Body of pancreas (tissue), 4 donors: ENCODE results near the gene MMD2. TPM values are rescaled to one million over a fixed set of nuclear protein-coding genes. Genes with fewer than 3 reads are reported as not detected.

Experiments
- ATAC-seq: fragments of 150-250 bp; one replicate; pipeline ENCODE4 v1.9.1; 2016
- DNase-seq, 4 donors: peaks; one replicate each; pipeline ENCODE4 v3.0.0-alpha.2; 2019
- H3K27ac ChIP-seq, 4 donors: fragments of 200-600 bp; sonication (generic); 1 replicate in 3 of 4; 2 replicates in 1 of 4; pipeline versions ENCODE4 v1.5.1 to v1.6.1; 2016 to 2019; ENCODE audit warnings: mild to moderate bottlenecking in 1 of 4, mixed read lengths in 1 of 4, moderate library complexity in 1 of 4
- H3K27me3 ChIP-seq, 2 donors: fragments of 200-600 bp; sonication (generic); one replicate each; pipeline ENCODE4 v1.6.0; 2016; ENCODE audit warnings: mild to moderate bottlenecking in 1 of 2
- H3K36me3 ChIP-seq, 2 donors: fragments of 200-600 bp; sonication (generic); replicated peaks in 1 of 2; 2 replicates each; pipeline ENCODE4 v1.5.1; 2016; ENCODE audit warnings: low read depth in 2 of 2; ENCODE audit not compliant: insufficient read depth in 1 of 2
- H3K4me1 ChIP-seq: fragments of 200-600 bp; sonication (generic); one replicate; pipeline ENCODE4 v1.6.0; 2016
- H3K4me3 ChIP-seq, 2 donors: fragments of 200-600 bp; sonication (generic); 1 replicate in 1 of 2; 2 replicates in 1 of 2; pipeline ENCODE4 v1.5.1; 2016 to 2019
- H3K9me3 ChIP-seq, 3 donors: fragments of 200-600 bp; sonication (generic); 1 replicate in 2 of 3; 2 replicates in 1 of 3; pipeline ENCODE4 v1.5.1; 2016
- CTCF ChIP-seq, 7 experiments: fragments of 450-650 bp in 4 of 7; fragments of 200-600 bp in 3 of 7; sonication (generic) in 3 of 7; IDR thresholded peaks; one replicate each; pipeline ENCODE4 v1.5.1; 2016 to 2019; ENCODE audit warnings: antibody characterized with exemption in 7 of 7
- POLR2A ChIP-seq, 3 donors: fragments of 450-650 bp; IDR thresholded peaks; one replicate each; pipeline ENCODE4 v1.6.1; 2016; ENCODE audit warnings: antibody characterized with exemption in 3 of 3, mild to moderate bottlenecking in 2 of 3
- WGBS, 2 donors: methylation state at CpG; one replicate each; pipeline ENCODE4 v1.1.5; 2017; 5-methylcytosine and 5-hydroxymethylcytosine counted together
- intact Hi-C: fragments of 100-400 bp; cut with DNase I; formaldehyde crosslinking; loops from one replicate; pipeline ENCODE4 v1.15.1; 2023
- total RNA-seq, 2 donors: library from RNA; depleted of rRNA; stranded (reverse); fragments of >200 nt; gene quantifications; one replicate each; pipeline ENCODE4 v1.1.0, GENCODE V29; 2016

The MMD2 gene
- total RNA-seq, 2 donors from 2014 or later: not detected

GRCh38 chr7:4959893-4960292 is 906 bp upstream of the MMD2 start:
- intact Hi-C loops: no loop called here
- TF ChIP-seq POLR2A (IDR thresholded peaks at IDR 0.05): no peak
- no peak for TF ChIP-seq CTCF (IDR thresholded peaks at IDR 0.05)
- no peak overlapping the region for H3K4me3 ChIP-seq
- DNase-seq (no peak), ATAC-seq (no peak)
- H3K27ac ChIP-seq: no peak overlapping the region
- 43 to 48% methylated on average over 2 of the region's 4 CpGs for WGBS, 2 donors
- H3K9me3 ChIP-seq: no peaks in the 10 kb centered on the region
- H3K4me1 ChIP-seq: peaks cover 7% of the 10 kb centered on the region
- H3K36me3 ChIP-seq: no peaks in the 10 kb centered on the region
- peaks cover 0 to 17% of the 10 kb centered on the region in 2 donors for H3K27me3 ChIP-seq

GRCh38 chr7:4959306-4959705 is 319 bp upstream of the MMD2 start:
- no peak overlapping the region for H3K4me3 ChIP-seq
- DNase-seq (no peak), ATAC-seq (no peak)
- no peak overlapping the region for H3K27ac ChIP-seq
- intact Hi-C loops: no loop called here
- H3K4me1 ChIP-seq: peaks cover 7% of the 10 kb centered on the region
- peaks cover 0 to 17% of the 10 kb centered on the region in 2 donors for H3K27me3 ChIP-seq
- WGBS, 2 donors: 0% methylated on average over 6 of the region's 21 CpGs; no CpG with 5 or more reads in 1 of the 2 donors
- no peaks in the 10 kb centered on the region for H3K9me3 ChIP-seq
- H3K36me3 ChIP-seq: no peaks in the 10 kb centered on the region
- no peak for TF ChIP-seq CTCF (IDR thresholded peaks at IDR 0.05)
- TF ChIP-seq POLR2A (IDR thresholded peaks at IDR 0.05): no peak

- 20 to 24% methylated on average over 11 to 13 of the region's 13 CpGs for WGBS, 2 donors
- DNase-seq: no peak
- Histone ChIP-seq H3K27ac (no peak overlapping the region), H3K36me3 (no peaks in the 10 kb centered on the region), H3K9me3 (no peaks in the 10 kb centered on the region), H3K27me3 (peaks cover 0 to 17% of the 10 kb centered on the region in 2 donors), H3K4me1 (peaks cover 7% of the 10 kb centered on the region), H3K4me3 (no peak overlapping the region)
- no peak for ATAC-seq
- intact Hi-C loops: no loop called here
- TF ChIP-seq CTCF (IDR thresholded peaks at IDR 0.05) (no peak), POLR2A (IDR thresholded peaks at IDR 0.05) (no peak)
Measured at GRCh38 chr7:4957847-4958476, 1.0 kb downstream of the MMD2 start.

GRCh38 chr7:4951903-4952636 is 6.9 kb downstream of the MMD2 start:
- Histone ChIP-seq H3K9me3 (no peaks in the 10 kb centered on the region), H3K4me3 (no peak overlapping the region), H3K36me3 (no peaks in the 10 kb centered on the region), H3K27me3 (no peaks in the 10 kb centered on the region), H3K4me1 (no peaks in the 10 kb centered on the region), H3K27ac (no peak overlapping the region)
- TF ChIP-seq CTCF (IDR thresholded peaks at IDR 0.05): no peak
- no peak for TF ChIP-seq POLR2A (IDR thresholded peaks at IDR 0.05)
- WGBS, 2 donors: 35 to 43% methylated on average over 9 to 11 of the region's 11 CpGs
- DNase-seq (no peak), ATAC-seq (no peak)
- intact Hi-C loops: no loop called here
